ENCODE results near the gene CROCC2. TPM values are rescaled to one million over a fixed set of nuclear protein-coding genes. Genes with fewer than 3 reads are reported as not detected.
A peak's percentile ranks its signal among the peaks of the same experiment; 100 is the strongest.

Gene CROCC2
- total and polyA plus RNA-seq, 2 of the 13 experiments (the other 11 are each of a cell fraction or from before 2014, with no cell fraction given), result not detected

GRCh38 chr2:240955306-240956170 is 49.4 kb downstream of the CROCC2 start:
- H3K4me3 ChIP-seq (replicated peaks in 1 of 3; ENCODE audit: insufficient read depth in 1 of 3, low read depth in 2 of 3, low read length in 3 of 3), result no peak overlapping the region
- FAIRE-seq, result no peak
- H2AFZ ChIP-seq (ENCODE audit: low read length), result no peak overlapping the region
- intact Hi-C loops (cut with micrococcal nuclease; ENCODE audit: unreplicated experiment), result no loop called here
- no peak for DNase-seq (ENCODE audit: low spot score)
- H3K36me3 ChIP-seq (replicated peaks in 1 of 2; ENCODE audit: control insufficient read depth in 1 of 2, insufficient read depth in 2 of 2, low read length in 2 of 2), result no peaks in the 10 kb centered on the region
- peaks cover 35% of the 10 kb centered on the region for H3K4me1 ChIP-seq (ENCODE audit: insufficient read depth, low read length)
- no peaks in the 10 kb centered on the region for H3K9me3 ChIP-seq (ENCODE audit: low read length)
- ChIA-PET POLR2A (no interaction called here), CTCF (ENCODE audit: low intra/inter-chr PET ratio, low total read pairs) (no interaction called here)
- no peak overlapping the region for H3K9ac ChIP-seq (ENCODE audit: insufficient read depth, low read depth, low read length)
- TF ChIP-seq AKAP8 (CRISPR knock-in tag; IDR thresholded peaks at IDR 0.05), result peak; percentile 84; the same call in 1 of the 2 replicates
- 0 out of 2 replicates have a peak, but pooled peaks have one; percentile 17 for TF ChIP-seq ZNF776 (CRISPR knock-in tag; IDR thresholded peaks at IDR 0.05)
- TF ChIP-seq MAX (IDR thresholded peaks at IDR 0.05), result peak; percentile 30; the same call in 1 of the 2 replicates
- no peak for TF ChIP-seq BRF2 (CRISPR knock-in tag; IDR thresholded peaks at IDR 0.05)
- TF ChIP-seq ZFX (CRISPR knock-in tag; IDR thresholded peaks at IDR 0.05; ENCODE audit: low read depth), result 0 out of 2 replicates have a peak, but pooled peaks have one; percentile 17
- TF ChIP-seq CEBPG (CRISPR knock-in tag; IDR thresholded peaks at IDR 0.05), result no peak
- TF ChIP-seq ZMYM4 (CRISPR knock-in tag; IDR thresholded peaks at IDR 0.05), result 0 out of 2 replicates have a peak, but pooled peaks have one; percentile 1
- no peak for TF ChIP-seq NONO (IDR thresholded peaks at IDR 0.05)
- TF ChIP-seq NONO (CRISPR knock-in tag; conservative IDR thresholded peaks at IDR 0.05), result 0 out of 2 replicates have a peak, but pooled peaks have one; percentile 11
- no peak for TF ChIP-seq ELF3 (CRISPR knock-in tag; IDR thresholded peaks at IDR 0.05)
- no peak for TF ChIP-seq ZNF33B (CRISPR knock-in tag; IDR thresholded peaks at IDR 0.05)
- WGBS (ENCODE audit: low lambda C conversion rate), result 47% methylated on average over 13 of the region's 17 CpGs
- H3K79me2 ChIP-seq (ENCODE audit: insufficient read depth, low read length), result no peaks in the 10 kb centered on the region
- no peak for ATAC-seq
- no TSS peak for BruUV-seq (replicated peaks)
- H3K27ac ChIP-seq (ENCODE audit: extremely low read length, insufficient read depth, low read length), result no peak overlapping the region
- H3K4me2 ChIP-seq (ENCODE audit: low read depth, low read length), result no peak overlapping the region
- H3K27me3 ChIP-seq (ENCODE audit: control insufficient read depth in 1 of 2, insufficient read depth in 2 of 2, low read length in 2 of 2), result peaks cover 6 to 47% of the 10 kb centered on the region in 2 experiments; a peak in 4 of 5 replicates
- in situ Hi-C loops (cut with HindIII; ENCODE audit: extremely low pct_ligation_motif_present, low pct_unique_long_range_greater_than_20kb), result no loop called here
- H4K20me1 ChIP-seq (ENCODE audit: insufficient read depth, low read length), result no peaks in the 10 kb centered on the region

All from HepG2 (cell line).